K562 (cell line): ENCODE data around the gene HPD. TPM values are rescaled to one million over a fixed set of nuclear protein-coding genes. Genes with fewer than 3 reads are reported as not detected.

Experiments used
- ATAC-seq: fragments of 200-7000 bp; cut with Tn5 transposase; 3 replicates; pipeline ENCODE4 v1.9.1; 2020; ENCODE audit warnings: moderate library complexity
- BruUV-seq: library from RNA; stranded (reverse); fragments of 400-500 nt; replicated peaks from 2 replicates; lab custom pipeline; 2021; lab: Mats Ljungman, UMichigan
- CTCF ChIA-PET: fragments of 300-600 bp; formaldehyde crosslinking; extraction: SDS; loops from one replicate; lab custom pipeline; 2021; ENCODE audit warnings: low intra/inter-chr PET ratio; lab: Yijun Ruan, JAX
- POLR2A ChIA-PET: fragments of 300-600, 350-650 bp; sonication (Branson Sonifier 250); formaldehyde crosslinking; extraction: SDS; loops from one replicate; lab custom pipeline; 2021; ENCODE audit warnings: antibody characterized with exemption, inconsistent platforms; lab: Yijun Ruan, JAX
- DNase-seq, 4 experiments: peaks; one replicate each; pipeline versions ENCODE4 v3.0.0 to v3.0.0-alpha.2; 2011 to 2018; ENCODE audit warnings: low spot score in 3 of 4, mixed read lengths in 3 of 4; ENCODE audit errors: extremely low read depth in 1 of 4
- FAIRE-seq: peaks from 2 replicates; lab custom pipeline; 2011; peaks lifted over from hg19 to GRCh38; lab: Jason Lieb, UNC
- H2AFZ ChIP-seq: 2 replicates; pipeline ENCODE4 v1.6.0; 2011; ENCODE audit warnings: low read depth, low read length, control low read depth, inconsistent platforms
- H3K27ac ChIP-seq: fragments of 200-600 bp; 3 replicates; pipeline ENCODE4 v1.8.0; 2011; ENCODE audit warnings: low read depth, mild to moderate bottlenecking, control low read depth, inconsistent platforms, low read length, moderate library complexity, mixed read lengths; ENCODE audit errors: extremely low read depth
- H3K27me3 ChIP-seq, 2 experiments: fragments of 300-600 bp in 1 of 2; 2 replicates in 1 of 2; 3 replicates in 1 of 2; pipeline versions ENCODE4 v1.6.0 to v1.8.0; 2011; ENCODE audit warnings: inconsistent platforms in 2 of 2, low read length in 2 of 2, mild to moderate bottlenecking in 1 of 2, mixed read lengths in 1 of 2, moderate library complexity in 1 of 2; ENCODE audit not compliant: control insufficient read depth in 2 of 2, insufficient read depth in 2 of 2
- H3K36me3 ChIP-seq: fragments of 300-600 bp; 3 replicates; pipeline ENCODE4 v1.8.0; 2011; ENCODE audit warnings: mild to moderate bottlenecking, low read length, inconsistent platforms; ENCODE audit not compliant: control insufficient read depth, insufficient read depth
- H3K4me1 ChIP-seq, 2 experiments: fragments of 200-600 bp in 1 of 2; replicated peaks in 1 of 2; 2 replicates in 1 of 2; 3 replicates in 1 of 2; pipeline versions ENCODE4 v1.5.1 to v1.8.0; 2011; ENCODE audit warnings: inconsistent platforms in 2 of 2, low read length in 2 of 2, mild to moderate bottlenecking in 1 of 2, mixed read lengths in 1 of 2, moderate library complexity in 1 of 2; ENCODE audit not compliant: control insufficient read depth in 2 of 2, insufficient read depth in 2 of 2
- H3K4me2 ChIP-seq: 2 replicates; pipeline ENCODE4 v1.6.1; 2011; ENCODE audit warnings: low read length, control low read depth, inconsistent platforms, mixed read lengths; ENCODE audit not compliant: insufficient read depth
- H3K4me3 ChIP-seq: fragments of 200-600 bp; sonication (generic), shearing (Covaris generic); 2 replicates; pipeline ENCODE4 v1.5.1; 2016; ENCODE audit warnings: control low read depth, inconsistent platforms
- H3K79me2 ChIP-seq: fragments of 200-600 bp; 3 replicates; pipeline ENCODE4 v1.8.0; 2011; ENCODE audit warnings: low read length, inconsistent platforms; ENCODE audit not compliant: control insufficient read depth, insufficient read depth
- H3K9ac ChIP-seq, 2 experiments: 2 replicates each; pipeline versions ENCODE4 v1.6.0 to v1.6.1; 2011; ENCODE audit warnings: low read depth in 2 of 2, low read length in 2 of 2, control low read depth in 1 of 2, inconsistent platforms in 1 of 2, mild to moderate bottlenecking in 1 of 2, mixed read lengths in 1 of 2; ENCODE audit not compliant: insufficient read depth in 1 of 2
- H3K9me1 ChIP-seq: one replicate; pipeline ENCODE4 v1.6.0; 2011; ENCODE audit warnings: inconsistent platforms, mild to moderate bottlenecking, low read length, moderate library complexity; ENCODE audit not compliant: control insufficient read depth, insufficient read depth
- H3K9me3 ChIP-seq: replicated peaks from 2 replicates; pipeline ENCODE4 v1.5.1; 2011; ENCODE audit warnings: low read depth, low read length, inconsistent platforms; ENCODE audit not compliant: control insufficient read depth, insufficient read depth
- H4K20me1 ChIP-seq: replicated peaks from 2 replicates; pipeline ENCODE4 v1.6.1; 2011; ENCODE audit warnings: low read length, inconsistent platforms, mixed read lengths; ENCODE audit not compliant: control insufficient read depth, insufficient read depth
- ARNT ChIP-seq, 2 experiments: fragments of 450-650 bp; IDR thresholded peaks; 2 replicates each; pipeline ENCODE4 v1.6.1; 2016; ENCODE audit warnings: mild to moderate bottlenecking in 1 of 2
- POLR2G ChIP-seq: fragments of 200-400 bp; formaldehyde crosslinking; IDR thresholded peaks from 2 replicates; pipeline ENCODE4 v1.6.1; 2017; ENCODE audit warnings: low read depth, mild to moderate bottlenecking, antibody characterized with exemption, low read length, moderate library complexity
- RBFOX2 ChIP-seq: fragments of 200-400 bp; formaldehyde crosslinking; IDR thresholded peaks from 2 replicates; pipeline ENCODE4 v1.6.1; 2017; ENCODE audit warnings: low read depth, mild to moderate bottlenecking, low read length, moderate library complexity
- SP1 ChIP-seq: sonication (generic); formaldehyde crosslinking; IDR thresholded peaks from 2 replicates; pipeline ENCODE4 v1.8.1; 2022; ENCODE audit warnings: mild to moderate bottlenecking, missing genetic modification reagents
- ZNF143 ChIP-seq: sonication (generic); formaldehyde crosslinking; IDR thresholded peaks from 2 replicates; pipeline ENCODE4 v1.9.0; 2022; ENCODE audit warnings: mild to moderate bottlenecking, missing genetic modification reagents
- ZNF740 ChIP-seq, 3 experiments: fragments of 200-800 bp in 1 of 3; sonication (Bioruptor generic) in 1 of 3; sonication (generic) in 1 of 3; formaldehyde crosslinking in 1 of 3; IDR thresholded peaks; 2 replicates each; pipeline versions ENCODE4 v1.6.1 to v1.8.0; 2016 to 2022; ENCODE audit warnings: mild to moderate bottlenecking in 2 of 3, missing compliant biosample characterization in 2 of 3, missing genetic modification characterization in 2 of 3, missing genetic modification reagents in 1 of 3
- WGBS: fragments of 100-300 bp; shearing (Covaris generic); methylation state at CpG from one replicate; pipeline ENCODE4 v1.1.6; 2016; ENCODE audit warnings: low coverage, mixed read lengths; ENCODE audit not compliant: insufficient coverage; ENCODE audit errors: missing lambda C conversion rate; 5-methylcytosine and 5-hydroxymethylcytosine counted together
- in situ Hi-C: fragments of 300-500 bp; cut with MboI; formaldehyde crosslinking; loops from 4 replicates; pipeline ENCODE4 v1.15.0; 2018; ENCODE audit warnings: inconsistent platforms, mixed read lengths
- intact Hi-C: fragments of 100-400 bp; cut with micrococcal nuclease; formaldehyde crosslinking; loops from 2 replicates; pipeline ENCODE4 v1.14.2; 2022
- polyA plus RNA-seq, 8 experiments: library from polyadenylated mRNA; depleted of rRNA in 4 of 8; stranded (reverse) in 5 of 8; unstranded in 3 of 8; fragments of >200 nt; fragmentation: Nextera tagmentation in 2 of 8; fragmentation: Illumina TruSeq in 1 of 8; extraction: Ambion mirVana in 2 of 8; extraction: Trizol in 1 of 8; gene quantifications; 2 replicates each; pipeline versions ENCODE4 v1.2.1 to v1.2.3, GENCODE V29; 2011 to 2014; ENCODE audit warnings: inconsistent platforms in 1 of 8, missing spikeins in 1 of 8
- total RNA-seq, 7 experiments: library from RNA; depleted of rRNA in 6 of 7; stranded (reverse); fragments of >200 nt in 6 of 7; fragmentation: Illumina TruSeq in 2 of 7; extraction: Trizol in 2 of 7; gene quantifications; 2 replicates each; pipeline versions ENCODE4 v1.2.1 to v1.2.3, GENCODE V29; 2011 to 2021; ENCODE audit warnings: low replicate concordance in 1 of 7

The HPD gene
- total and polyA plus RNA-seq, 9 of the 15 experiments (the other 6 are each of a cell fraction or from before 2014, with no cell fraction given), result 0.06 to 0.29 (median 0.07) TPM; not detected in 4

- ChIA-PET POLR2A (interaction anchor here (1.0 to 12.1 kb wide), 3 partner anchors 6 to 28 kb away, joined by 3 to 194 read pairs (median 77); partner anchors contain the start of genes RHOF and SETD1B), CTCF (interaction anchor here (5.5 kb wide), 1 partner anchor 13 kb away, joined by 73 read pairs; the partner anchor contains the start of gene RHOF)
- no peaks in the 10 kb centered on the region for H3K27me3 ChIP-seq
- TF ChIP-seq RBFOX2 (peak; percentile 28), ZNF143 (no peak), SP1 (0 out of 2 replicates have a peak, but pooled peaks have one; percentile 17)
- no peak overlapping the region for H2AFZ ChIP-seq
- intact Hi-C loops, result no loop called here
- BruUV-seq, result no TSS peak
- H3K9me3 ChIP-seq, result no peaks in the 10 kb centered on the region
- FAIRE-seq, result no peak
- H3K4me2 ChIP-seq, result no peak overlapping the region
- H3K79me2 ChIP-seq, result peaks cover 87% of the 10 kb centered on the region
- no peak for DNase-seq
- H3K27ac ChIP-seq, result no peak overlapping the region
- no peak overlapping the region for H3K9ac ChIP-seq
- H3K36me3 ChIP-seq, result peaks cover 69% of the 10 kb centered on the region
- H3K4me3 ChIP-seq, result no peak overlapping the region
- H3K9me1 ChIP-seq, result no peaks in the 10 kb centered on the region
- H4K20me1 ChIP-seq, result peaks cover 26% of the 10 kb centered on the region
- peaks cover 28 to 67% of the 10 kb centered on the region in 2 experiments for H3K4me1 ChIP-seq
- WGBS, result 95% methylated on average over 8 of the region's 8 CpGs
- in situ Hi-C loops, result no loop called here
- ATAC-seq, result no peak
Observed at GRCh38 chr12:121808623-121809022, 50.0 kb downstream of the HPD start.

GRCh38 chr12:121807642-121808347 lies 50.9 kb downstream of the HPD start:
- Histone ChIP-seq H3K9ac (peak overlapping the region in 1 of 2 experiments; percentile 80; a peak in 2 of 4 replicates), H3K4me3 (no peak overlapping the region)

More at GRCh38 chr12:121807642-121808347, 50.9 kb downstream of the HPD start:
- ATAC-seq (no peak), DNase-seq (no peak), FAIRE-seq (no peak)
- in situ Hi-C loops, result no loop called here
- intact Hi-C loops, result no loop called here
- ChIA-PET CTCF (no interaction called here), POLR2A (interaction anchor here (0.7 to 12.1 kb wide), 3 partner anchors 13 to 81 kb away, joined by 3 to 194 read pairs (median 4); partner anchors contain the start of genes PSMD9 and RHOF)
- Histone ChIP-seq H3K9me1 (no peaks in the 10 kb centered on the region), H3K27ac (no peak overlapping the region), H3K36me3 (peaks cover 61% of the 10 kb centered on the region), H3K9me3 (no peaks in the 10 kb centered on the region), H3K27me3 (no peaks in the 10 kb centered on the region), H3K4me1 (peaks cover 22 to 70% of the 10 kb centered on the region in 2 experiments), H3K4me2 (no peak overlapping the region), H4K20me1 (peaks cover 24% of the 10 kb centered on the region), H3K79me2 (peaks cover 83% of the 10 kb centered on the region), H2AFZ (no peak overlapping the region)
- BruUV-seq, result no TSS peak
- 86% methylated on average over 7 of the region's 14 CpGs for WGBS
- TF ChIP-seq ZNF740 (CRISPR knock-in tag; IDR thresholded peaks at IDR 0.05), result peak; percentile 52; the same call in 1 of the 2 replicates
- no peak; a peak in 1 of 4 replicates for TF ChIP-seq ZNF740 (tag; IDR thresholded peaks at IDR 0.05)
- 0 out of 2 replicates have a peak, but pooled peaks have one; percentile 4 for TF ChIP-seq POLR2G
- TF ChIP-seq ARNT (IDR thresholded peaks at IDR 0.05), result no peak
